Measurements from ENCODE around the gene AURKB.
"Not testable (repeated sequence)": the region's sequence is repeated elsewhere in the genome, so short reads cannot be mapped to it uniquely, and the experiment has no call there.

Gene AURKB

GRCh38 chr17:8214000-8214399 lies 3.6 kb upstream of the AURKB start:
- WGBS, 2 experiments: 84 to 87% methylated on average over 15 of the region's 15 CpGs

DNA sequence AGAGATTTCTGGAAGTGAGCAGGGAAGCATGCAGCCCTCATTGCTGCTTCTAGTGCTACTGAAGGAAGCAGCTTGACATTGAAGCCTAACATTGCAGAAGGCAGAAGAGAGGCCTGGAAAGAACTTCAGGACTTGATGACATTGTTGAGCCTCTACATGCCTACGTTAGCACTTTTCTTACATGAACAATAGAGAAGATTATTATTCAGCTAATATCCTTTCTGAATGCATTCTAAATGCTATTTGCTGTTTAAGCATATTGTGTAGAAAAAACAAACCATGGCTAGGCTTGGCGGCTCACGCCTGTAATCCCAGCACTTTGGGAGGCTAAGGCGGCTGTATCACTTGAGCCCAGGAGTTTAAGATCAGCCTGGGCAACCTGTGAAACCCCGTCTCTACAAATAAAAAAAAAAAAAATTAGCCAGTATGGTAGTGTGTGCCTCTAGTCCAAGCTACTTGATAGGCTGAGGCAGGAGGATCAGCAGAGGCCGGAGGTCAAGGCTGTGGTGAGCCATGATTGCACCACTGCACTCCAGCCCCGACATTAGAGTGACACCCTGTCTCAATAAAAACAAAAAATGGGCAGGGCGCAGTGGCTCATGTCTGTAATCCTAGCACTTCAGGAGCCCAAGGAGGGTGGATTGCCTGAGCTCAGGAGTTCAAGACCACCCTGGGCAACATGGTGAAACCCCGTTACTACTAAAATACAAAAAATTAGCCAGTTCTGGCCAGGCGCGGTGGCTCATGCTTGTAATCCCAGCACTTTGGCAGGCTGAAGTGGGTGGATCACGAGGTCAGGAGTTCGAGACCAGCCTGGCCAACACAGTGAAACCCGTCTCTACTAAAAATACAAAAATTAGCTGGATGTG lies 2.2 kb upstream of the AURKB start:
- no peaks in the 10 kb centered on the region for H3K27me3 ChIP-seq (ENCODE audit: control insufficient read depth, insufficient read depth, low read length, poor library complexity, severe bottlenecking)
- no peak overlapping the region for H3K27ac ChIP-seq (ENCODE audit: insufficient read depth, low read depth, low read length, poor library complexity, severe bottlenecking)
- no peak overlapping the region for H3K4me3 ChIP-seq (ENCODE audit: insufficient read depth, low read depth, low read length)
- H3K9me3 ChIP-seq (ENCODE audit: control insufficient read depth, low read length): no peaks in the 10 kb centered on the region
- peaks cover 5% of the 10 kb centered on the region for H3K36me3 ChIP-seq (ENCODE audit: control insufficient read depth, insufficient read depth, low read length)
- 87 to 90% methylated on average over 14 of the region's 14 CpGs for WGBS, 2 experiments
- peaks cover 5% of the 10 kb centered on the region for H3K4me1 ChIP-seq (ENCODE audit: control insufficient read depth, insufficient read depth, low read length)

More at GRCh38 chr17:8214000-8214399, 3.6 kb upstream of the AURKB start:
- H3K27ac ChIP-seq (ENCODE audit: insufficient read depth, low read depth, low read length, poor library complexity, severe bottlenecking); H3K27me3 ChIP-seq (ENCODE audit: control insufficient read depth, insufficient read depth, low read length, poor library complexity, severe bottlenecking); H3K9me3 ChIP-seq (ENCODE audit: control insufficient read depth, low read length); H3K36me3 ChIP-seq (ENCODE audit: control insufficient read depth, insufficient read depth, low read length); H3K4me1 ChIP-seq (ENCODE audit: control insufficient read depth, insufficient read depth, low read length); H3K4me3 ChIP-seq (ENCODE audit: insufficient read depth, low read depth, low read length): not testable (repeated sequence)

GRCh38 chr17:8210761-8211458 lies 535 bp upstream of the AURKB start:
- peak overlapping the region; percentile 66 for H3K4me3 ChIP-seq (ENCODE audit: insufficient read depth, low read depth, low read length)
- 66 to 70% methylated on average over 19 to 20 of the region's 22 CpGs for WGBS, 2 experiments
- no peaks in the 10 kb centered on the region for H3K27me3 ChIP-seq (ENCODE audit: control insufficient read depth, insufficient read depth, low read length, poor library complexity, severe bottlenecking)
- H3K9me3 ChIP-seq (ENCODE audit: control insufficient read depth, low read length): no peaks in the 10 kb centered on the region
- peaks cover 21% of the 10 kb centered on the region for H3K36me3 ChIP-seq (ENCODE audit: control insufficient read depth, insufficient read depth, low read length)
- H3K4me1 ChIP-seq (ENCODE audit: control insufficient read depth, insufficient read depth, low read length): peaks cover 5% of the 10 kb centered on the region
- peak overlapping the region; percentile 55 for H3K27ac ChIP-seq (ENCODE audit: insufficient read depth, low read depth, low read length, poor library complexity, severe bottlenecking)

DNA sequence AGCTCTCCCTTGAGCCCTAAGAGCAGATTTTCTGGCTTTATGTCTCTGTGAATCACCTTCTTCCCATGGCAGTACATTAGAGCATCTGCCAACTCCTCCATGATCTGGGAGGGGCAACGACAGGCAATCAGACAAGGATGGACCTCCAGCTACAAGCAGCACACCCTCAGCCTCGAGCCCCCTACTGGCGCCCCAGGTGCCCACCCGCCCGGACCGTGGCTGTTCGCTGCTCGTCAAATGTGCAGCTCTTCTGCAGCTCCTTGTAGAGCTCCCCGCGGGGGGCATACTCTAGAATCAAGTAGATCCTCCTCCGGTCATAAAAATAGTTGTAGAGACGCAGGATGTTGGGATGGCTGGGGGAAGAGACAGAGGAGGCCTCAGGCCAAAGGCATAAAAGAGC lies 3.8 kb downstream of the AURKB start:
- H3K27ac ChIP-seq (ENCODE audit: insufficient read depth, low read depth, low read length, poor library complexity, severe bottlenecking): no peak overlapping the region
- H3K9me3 ChIP-seq (ENCODE audit: control insufficient read depth, low read length): no peaks in the 10 kb centered on the region
- H3K4me3 ChIP-seq (ENCODE audit: insufficient read depth, low read depth, low read length): no peak overlapping the region
- no peaks in the 10 kb centered on the region for H3K27me3 ChIP-seq (ENCODE audit: control insufficient read depth, insufficient read depth, low read length, poor library complexity, severe bottlenecking)
- peaks cover 40% of the 10 kb centered on the region for H3K36me3 ChIP-seq (ENCODE audit: control insufficient read depth, insufficient read depth, low read length)
- whole genome bisulfite sequencing, 2 experiments: 96 to 99% methylated on average over 12 of the region's 12 CpGs
- peaks cover 5% of the 10 kb centered on the region for H3K4me1 ChIP-seq (ENCODE audit: control insufficient read depth, insufficient read depth, low read length)

- H3K4me3 ChIP-seq (ENCODE audit: insufficient read depth, low read depth, low read length): no peak overlapping the region
- 91 to 92% methylated on average over 19 of the region's 19 CpGs for WGBS, 2 experiments
- H3K36me3 ChIP-seq (ENCODE audit: control insufficient read depth, insufficient read depth, low read length): peaks cover 40% of the 10 kb centered on the region
- no peak overlapping the region for H3K27ac ChIP-seq (ENCODE audit: insufficient read depth, low read depth, low read length, poor library complexity, severe bottlenecking)
- peaks cover 5% of the 10 kb centered on the region for H3K4me1 ChIP-seq (ENCODE audit: control insufficient read depth, insufficient read depth, low read length)
- H3K27me3 ChIP-seq (ENCODE audit: control insufficient read depth, insufficient read depth, low read length, poor library complexity, severe bottlenecking): no peaks in the 10 kb centered on the region
- no peaks in the 10 kb centered on the region for H3K9me3 ChIP-seq (ENCODE audit: control insufficient read depth, low read length)
Observed at GRCh38 chr17:8204761-8205555, 5.4 kb downstream of the AURKB start.

DNA sequence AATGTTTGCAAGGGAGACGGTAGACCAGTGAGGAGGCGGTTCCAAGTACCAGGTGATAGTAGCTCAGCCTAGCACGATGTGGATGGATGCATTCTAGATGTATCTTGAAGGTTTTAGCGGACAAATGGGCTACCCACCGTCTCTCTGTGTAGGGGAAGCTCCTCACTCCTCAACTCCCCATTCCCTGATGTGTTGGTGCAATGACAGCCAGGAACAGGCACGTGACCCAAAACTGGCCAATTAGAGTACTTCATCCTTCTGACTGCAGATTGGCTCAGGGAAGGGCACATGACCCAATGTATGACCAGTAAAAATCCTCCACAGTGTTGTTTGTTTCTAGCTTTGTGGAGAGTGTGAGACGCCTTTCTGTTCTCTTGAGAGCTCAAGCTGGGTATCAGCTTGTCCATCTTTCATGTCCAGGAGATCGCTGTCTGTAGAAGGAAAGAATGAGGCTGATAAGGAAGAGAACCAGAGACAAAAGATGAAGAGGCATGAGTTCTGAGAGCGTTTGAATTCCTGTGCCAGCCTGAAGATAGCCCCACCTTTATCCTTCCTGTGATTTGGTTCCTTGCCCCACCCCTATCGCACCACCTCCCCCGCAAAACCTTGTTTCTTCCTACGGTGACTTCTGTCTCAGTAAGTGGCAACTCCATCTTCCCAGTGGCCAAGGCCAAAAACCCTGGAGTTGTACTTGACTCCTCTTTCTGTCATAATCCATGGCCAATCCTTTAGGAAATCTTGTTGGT lies 18.1 kb downstream of the AURKB start:
- Histone ChIP-seq H3K4me3 (ENCODE audit: insufficient read depth, low read depth, low read length) (peak overlapping the region; percentile 16), H3K9me3 (ENCODE audit: control insufficient read depth, low read length) (no peaks in the 10 kb centered on the region)
- 18 to 21% methylated on average over 12 of the region's 12 CpGs for WGBS, 2 experiments

DNA sequence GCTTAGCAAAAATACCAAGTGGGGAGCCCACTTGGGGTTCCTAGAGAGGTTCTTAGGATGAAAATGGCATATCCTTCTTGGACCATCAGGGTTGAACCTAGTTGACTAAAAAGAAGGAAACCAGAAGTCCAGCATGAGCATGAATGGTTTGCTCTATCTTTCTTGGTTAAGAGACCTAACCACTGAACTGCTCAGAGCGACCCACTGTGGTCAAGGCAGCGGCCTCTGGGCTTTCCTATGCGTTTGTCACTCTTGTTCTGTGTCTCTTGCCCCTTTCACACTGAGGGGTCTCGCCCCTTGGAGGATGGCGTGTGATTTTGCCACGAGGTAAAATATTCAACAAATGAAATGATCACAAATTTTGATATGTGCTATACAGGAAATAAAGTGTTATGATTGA lies 19.9 kb downstream of the AURKB start:
- H3K9me3 ChIP-seq (ENCODE audit: control insufficient read depth, low read length): no peaks in the 10 kb centered on the region
- H3K27me3 ChIP-seq (ENCODE audit: control insufficient read depth, insufficient read depth, low read length, poor library complexity, severe bottlenecking): peaks cover 21% of the 10 kb centered on the region
- peaks cover 17% of the 10 kb centered on the region for H3K4me1 ChIP-seq (ENCODE audit: control insufficient read depth, insufficient read depth, low read length)
- H3K4me3 ChIP-seq (ENCODE audit: insufficient read depth, low read depth, low read length): peak overlapping the region; percentile 58
- no peaks in the 10 kb centered on the region for H3K36me3 ChIP-seq (ENCODE audit: control insufficient read depth, insufficient read depth, low read length)
- 55 to 61% methylated on average over 6 of the region's 6 CpGs for WGBS, 2 experiments
- H3K27ac ChIP-seq (ENCODE audit: insufficient read depth, low read depth, low read length, poor library complexity, severe bottlenecking): no peak overlapping the region

More for the DNA sequence above, 18.1 kb downstream of the AURKB start:
- H3K36me3 ChIP-seq (ENCODE audit: control insufficient read depth, insufficient read depth, low read length): no peaks in the 10 kb centered on the region
- peak overlapping the region; percentile 31 for H3K27ac ChIP-seq (ENCODE audit: insufficient read depth, low read depth, low read length, poor library complexity, severe bottlenecking)
- peaks cover 17% of the 10 kb centered on the region for H3K4me1 ChIP-seq (ENCODE audit: control insufficient read depth, insufficient read depth, low read length)
- H3K27me3 ChIP-seq (ENCODE audit: control insufficient read depth, insufficient read depth, low read length, poor library complexity, severe bottlenecking): peaks cover 21% of the 10 kb centered on the region

- peak within 1 kb of the TSS; percentile 58 for H3K4me3 ChIP-seq (ENCODE audit: insufficient read depth, low read depth, low read length)
- H3K27me3 ChIP-seq (ENCODE audit: control insufficient read depth, insufficient read depth, low read length, poor library complexity, severe bottlenecking): peaks cover 21% of the 10 kb centered on the region
- 0% methylated on average over 70 of the region's 70 CpGs for WGBS, 2 experiments
- no peaks in the 10 kb centered on the region for H3K9me3 ChIP-seq (ENCODE audit: control insufficient read depth, low read length)
- H3K36me3 ChIP-seq (ENCODE audit: control insufficient read depth, insufficient read depth, low read length): no peaks in the 10 kb centered on the region
- peaks cover 17% of the 10 kb centered on the region for H3K4me1 ChIP-seq (ENCODE audit: control insufficient read depth, insufficient read depth, low read length)
- no peak within 1 kb of the TSS for H3K27ac ChIP-seq (ENCODE audit: insufficient read depth, low read depth, low read length, poor library complexity, severe bottlenecking)
Observed at GRCh38 chr17:8189711-8190477, 20.5 kb downstream of the AURKB start, which contains the start of gene BORCS6. Gene BORCS6, minus strand, starts transcription at chr17:8190180. Its CDS starts 40 bp downstream, at chr17:8190140.

All from ectodermal cell (in vitro differentiated cells).